Tibial nerve (tissue), 3 donors: ENCODE measurements around the gene BCL3.

Experiments
- CTCF ChIP-seq, 5 experiments: fragments of 200-600 bp in 3 of 5; fragments of 450-650 bp in 2 of 5; sonication (generic) in 3 of 5; IDR thresholded peaks; one replicate each; pipeline ENCODE4 v1.5.1; 2016 to 2019; ENCODE audit warnings: antibody characterized with exemption in 5 of 5, mild to moderate bottlenecking in 3 of 5, moderate library complexity in 2 of 5
- POLR2A ChIP-seq, 2 donors: fragments of 450-650 bp; IDR thresholded peaks; one replicate each; pipeline ENCODE4 v1.6.1; 2017; ENCODE audit warnings: antibody characterized with exemption in 2 of 2, mild to moderate bottlenecking in 2 of 2, moderate library complexity in 2 of 2

GRCh38 chr19:44708940-44709339, 39.6 kb upstream of the BCL3 start:
- TF ChIP-seq POLR2A (IDR thresholded peaks at IDR 0.05): no peak
- no peak for TF ChIP-seq CTCF (IDR thresholded peaks at IDR 0.05)
